Naive thymus-derived CD4-positive, alpha-beta T cell (primary cell): ENCODE measurements around the gene FBXL12. TPM values are rescaled to one million over a fixed set of nuclear protein-coding genes. Genes with fewer than 3 reads are reported as not detected.
"Not testable (repeated sequence)": the region's sequence is repeated elsewhere in the genome, so short reads cannot be mapped to it uniquely, and the experiment has no call there.

ENCODE experiments used
- ATAC-seq: fragments of 150-1000 bp; cut with Tn5 transposase; 2 replicates; pipeline ENCODE4 v1.10.0; 2021; ENCODE audit warnings: mild to moderate bottlenecking, moderate library complexity
- CTCF ChIA-PET: fragments of 350-600 bp; sonication (Branson Sonifier 250); formaldehyde crosslinking; loops from one replicate; lab custom pipeline; 2021; ENCODE audit warnings: antibody characterized with exemption; lab: Charles Lee
- POLR2A ChIA-PET: fragments of 350-600 bp; sonication (Branson Sonifier 250); formaldehyde crosslinking; loops from one replicate; lab custom pipeline; 2021; ENCODE audit warnings: antibody characterized with exemption, inconsistent platforms; lab: Charles Lee
- DNase-seq, 9 donors: peaks; one replicate each; pipeline versions ENCODE4 v3.0.0 to v3.0.0-alpha.2; 2020 to 2022; ENCODE audit warnings: mixed read lengths in 1 of 9
- H3K27ac ChIP-seq: one replicate; pipeline ENCODE4 v1.7.0; 2013; ENCODE audit warnings: mild to moderate bottlenecking, low read depth, low read length, moderate library complexity
- H3K27me3 ChIP-seq, 2 donors: one replicate each; pipeline ENCODE4 v1.7.0; 2013; ENCODE audit warnings: low read length in 2 of 2, mild to moderate bottlenecking in 2 of 2, moderate library complexity in 2 of 2; ENCODE audit not compliant: control insufficient read depth in 2 of 2, insufficient read depth in 2 of 2
- H3K36me3 ChIP-seq, 3 experiments: 1 replicate in 2 of 3; 2 replicates in 1 of 3; pipeline ENCODE4 v1.7.0; 2013; ENCODE audit warnings: low read length in 3 of 3, mild to moderate bottlenecking in 3 of 3, moderate library complexity in 1 of 3; ENCODE audit not compliant: insufficient read depth in 3 of 3, control insufficient read depth in 2 of 3
- H3K4me1 ChIP-seq, 2 donors: one replicate each; pipeline ENCODE4 v1.7.0; 2013; ENCODE audit warnings: low read length in 2 of 2, mild to moderate bottlenecking in 2 of 2, moderate library complexity in 1 of 2; ENCODE audit not compliant: control insufficient read depth in 2 of 2, insufficient read depth in 2 of 2
- H3K4me3 ChIP-seq: 2 replicates; pipeline ENCODE4 v1.7.0; 2013; ENCODE audit warnings: mild to moderate bottlenecking, low read length
- H3K9me3 ChIP-seq, 3 experiments: 1 replicate in 2 of 3; 2 replicates in 1 of 3; pipeline ENCODE4 v1.7.0; 2013; ENCODE audit warnings: low read length in 3 of 3; ENCODE audit not compliant: control insufficient read depth in 2 of 3
- H3K27ac Mint-ChIP-seq, 9 donors: one replicate each; pipeline ENCODE4 v1.8.0; 2020 to 2022; ENCODE audit warnings: mixed read lengths in 9 of 9, mild to moderate bottlenecking in 8 of 9, moderate library complexity in 5 of 9, inconsistent platforms in 2 of 9
- H3K27me3 Mint-ChIP-seq, 5 donors: one replicate each; pipeline ENCODE4 v1.8.0; 2021 to 2022; ENCODE audit warnings: mixed read lengths in 5 of 5, mild to moderate bottlenecking in 1 of 5
- H3K36me3 Mint-ChIP-seq, 5 donors: one replicate each; pipeline ENCODE4 v1.8.0; 2020 to 2022; ENCODE audit warnings: mixed read lengths in 5 of 5, mild to moderate bottlenecking in 3 of 5, inconsistent platforms in 1 of 5
- H3K4me1 Mint-ChIP-seq, 7 donors: one replicate each; pipeline ENCODE4 v1.8.0; 2020 to 2022; ENCODE audit warnings: mixed read lengths in 7 of 7, mild to moderate bottlenecking in 3 of 7, inconsistent platforms in 1 of 7
- H3K4me3 Mint-ChIP-seq, 10 donors: one replicate each; pipeline ENCODE4 v1.8.0; 2020 to 2022; ENCODE audit warnings: mild to moderate bottlenecking in 10 of 10, mixed read lengths in 10 of 10, moderate library complexity in 6 of 10, inconsistent platforms in 2 of 10
- H3K9me3 Mint-ChIP-seq, 11 donors: one replicate each; pipeline ENCODE4 v1.8.0; 2020 to 2022; ENCODE audit warnings: mixed read lengths in 11 of 11, mild to moderate bottlenecking in 4 of 11, inconsistent platforms in 1 of 11, moderate library complexity in 1 of 11
- intact Hi-C, 2 donors: fragments of 100-400 bp; cut with micrococcal nuclease; formaldehyde crosslinking; loops; one replicate each; pipeline ENCODE4 v1.15.1; 2023
- polyA plus RNA-seq, 2 donors: library from polyadenylated mRNA; unstranded; fragments of 300-500 nt; fragmentation: Illumina TruSeq; gene quantifications; one replicate each; pipeline ENCODE4 v1.2.3, GENCODE V29; 2021
- total RNA-seq, 6 experiments: library from RNA in 5 of 6; stranded (reverse) in 5 of 6; gene quantifications; 1 replicate in 5 of 6; 2 replicates in 1 of 6; pipeline ENCODE4 v1.2.3 and lab custom pipeline; 2021 to 2026

Gene FBXL12
- total and polyA plus RNA-seq, 7 experiments from 2014 or later = 8.5 to 36.2 (median 32.4) TPM

DNA sequence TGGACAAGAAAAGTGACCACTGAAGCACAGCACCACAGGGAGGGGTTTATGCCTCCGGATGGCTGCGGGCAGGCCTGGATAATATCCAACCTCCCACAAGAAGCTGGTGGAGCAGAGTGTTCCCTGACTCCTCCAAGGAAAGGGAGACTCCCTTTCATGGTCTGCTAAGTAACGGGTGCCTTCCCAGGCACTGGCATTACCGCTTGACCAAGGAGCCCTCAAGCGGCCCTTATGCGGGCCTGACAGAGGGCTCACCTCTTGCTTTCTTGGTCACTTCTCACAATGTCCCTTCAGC lies 27.9 kb downstream of the FBXL12 start:
- ATAC-seq, H3K9me3 Mint-ChIP-seq, DNase-seq, H3K9me3 ChIP-seq, H3K4me3 ChIP-seq, H3K36me3 ChIP-seq, H3K36me3 Mint-ChIP-seq, CTCF ChIA-PET, H3K27me3 Mint-ChIP-seq, H3K27me3 ChIP-seq, H3K4me1 ChIP-seq: not testable (repeated sequence)
- peak overlapping the region in 7 of 9 donors; percentile 90 to 98 (median 96) for H3K27ac Mint-ChIP-seq
- H3K27ac ChIP-seq = peak overlapping the region; percentile 99
- peak overlapping the region in 9 of 10 donors; percentile 73 to 99 (median 88) for H3K4me3 Mint-ChIP-seq
- POLR2A ChIA-PET = interaction anchor here (0.6 to 1.3 kb wide), 3 partner anchors 9 to 165 kb away, joined by 3 to 4 read pairs (median 3); partner anchors contain the start of gene ZNF846
- H3K4me1 Mint-ChIP-seq = peaks cover 8 to 38% (median 31%) of the 10 kb centered on the region in 7 donors
- intact Hi-C loops = loop anchor here (1.0 to 5.0 kb wide), 6 partner anchors 116 to 1869 kb away; partner anchors contain the start of genes SNAPC2 (in 1 of the 2), ZNF266 (in 1 of the 2), ZNF561 (in 1 of the 2) and ZNF562 (in 1 of the 2)

DNA sequence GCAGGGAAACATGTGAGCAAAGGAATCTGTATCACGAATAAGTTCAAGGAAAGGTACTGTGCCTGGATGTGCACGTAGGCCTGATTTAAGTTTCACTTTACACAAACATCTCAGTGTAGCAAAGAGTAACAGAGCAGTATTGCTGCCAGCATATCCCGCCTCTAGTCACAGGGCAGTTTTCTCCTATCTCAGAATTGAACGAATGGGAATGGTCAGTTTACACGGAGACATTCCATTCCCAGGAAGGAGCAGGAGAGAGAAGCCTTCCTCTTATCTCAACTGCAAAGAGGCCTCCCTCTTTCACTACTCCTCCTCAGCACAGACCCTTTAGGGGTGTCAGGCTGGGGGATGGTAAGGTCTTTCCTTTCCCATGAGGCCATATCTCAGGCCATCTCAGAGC lies 29.3 kb downstream of the FBXL12 start:
- Mint-ChIP-seq H3K27ac (peak overlapping the region in 4 of 9 donors; percentile 72 to 96 (median 90)), H3K4me1 (peaks cover 14 to 41% (median 35%) of the 10 kb centered on the region in 7 donors), H3K4me3 (peak overlapping the region in 1 of 10 donors; percentile 12)
- POLR2A ChIA-PET, ATAC-seq, H3K27me3 ChIP-seq, CTCF ChIA-PET, H3K9me3 ChIP-seq, H3K9me3 Mint-ChIP-seq, H3K36me3 ChIP-seq, H3K4me1 ChIP-seq, H3K27me3 Mint-ChIP-seq, intact Hi-C loops, H3K4me3 ChIP-seq, H3K36me3 Mint-ChIP-seq, DNase-seq, H3K27ac ChIP-seq: not testable (repeated sequence)

GRCh38 chr19:9789066-9789465 lies 29.8 kb downstream of the FBXL12 start:
- Mint-ChIP-seq H3K9me3 (peaks cover 0 to 7% (median 0%) of the 10 kb centered on the region in 11 donors), H3K4me3 (peak overlapping the region in 1 of 10 donors; percentile 12), H3K4me1 (peaks cover 20 to 46% (median 40%) of the 10 kb centered on the region in 7 donors), H3K27ac (peak overlapping the region in 3 of 9 donors; percentile 30 to 62 (median 47)), H3K36me3 (peaks cover 0 to 3% (median 0%) of the 10 kb centered on the region in 5 donors), H3K27me3 (peaks cover 0 to 3% (median 0%) of the 10 kb centered on the region in 5 donors)
- peaks cover 0 to 7% (median 0%) of the 10 kb centered on the region in 3 experiments for H3K9me3 ChIP-seq
- H3K4me1 ChIP-seq = peaks cover 5 to 12% of the 10 kb centered on the region in 2 donors
- ChIA-PET CTCF (interaction anchor here (1.2 kb wide), 1 partner anchor 164 kb away, joined by 7 read pairs; no protein-coding TSS in a partner anchor), POLR2A (interaction anchor here (0.6 to 1.9 kb wide), 3 partner anchors 14 to 201 kb away, joined by 3 to 12 read pairs (median 4); partner anchors contain the start of gene ZNF846)
- H3K36me3 ChIP-seq = peaks cover 0 to 3% (median 0%) of the 10 kb centered on the region in 3 experiments
- no peaks in the 10 kb centered on the region for H3K27me3 ChIP-seq
- intact Hi-C loops = no loop called here
- DNase-seq (no peak), ATAC-seq (no peak)
- no peak overlapping the region for H3K4me3 ChIP-seq
- no peak overlapping the region for H3K27ac ChIP-seq

DNA sequence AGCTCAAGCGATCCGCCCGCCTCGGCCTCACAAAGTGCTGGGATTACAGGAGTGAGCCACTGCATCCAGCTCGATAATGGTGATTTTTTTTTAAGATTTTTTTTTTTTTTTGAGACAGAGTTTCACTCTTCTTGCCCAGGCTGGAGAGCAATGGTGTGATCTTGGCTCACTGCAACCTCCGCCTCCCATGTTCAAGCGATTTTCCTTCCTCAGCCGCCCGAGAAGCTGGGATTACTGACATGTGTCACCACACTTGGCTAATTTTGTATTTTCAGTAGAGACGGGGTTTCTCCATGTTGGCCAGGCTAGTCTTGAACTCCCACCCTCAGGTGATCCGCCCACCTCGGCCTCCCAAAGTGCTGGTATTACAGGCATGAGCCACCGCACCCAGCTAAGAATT lies 30.3 kb downstream of the FBXL12 start:
- peaks cover 21 to 49% (median 41%) of the 10 kb centered on the region in 7 donors for H3K4me1 Mint-ChIP-seq
- DNase-seq, ATAC-seq, H3K27ac ChIP-seq, H3K9me3 Mint-ChIP-seq, H3K36me3 ChIP-seq, H3K4me3 ChIP-seq, H3K27ac Mint-ChIP-seq, H3K27me3 ChIP-seq, H3K4me3 Mint-ChIP-seq, H3K27me3 Mint-ChIP-seq, H3K36me3 Mint-ChIP-seq, intact Hi-C loops, H3K9me3 ChIP-seq: not testable (repeated sequence)
- ChIA-PET CTCF (interaction anchor here (1.2 kb wide), 1 partner anchor 163 kb away, joined by 7 read pairs; no protein-coding TSS in a partner anchor), POLR2A (interaction anchor here (0.6 to 1.9 kb wide), 4 partner anchors 14 to 200 kb away, joined by 3 to 12 read pairs (median 4); partner anchors contain the start of gene ZNF846)
- H3K4me1 ChIP-seq = peaks cover 5 to 12% of the 10 kb centered on the region in 2 donors

DNA sequence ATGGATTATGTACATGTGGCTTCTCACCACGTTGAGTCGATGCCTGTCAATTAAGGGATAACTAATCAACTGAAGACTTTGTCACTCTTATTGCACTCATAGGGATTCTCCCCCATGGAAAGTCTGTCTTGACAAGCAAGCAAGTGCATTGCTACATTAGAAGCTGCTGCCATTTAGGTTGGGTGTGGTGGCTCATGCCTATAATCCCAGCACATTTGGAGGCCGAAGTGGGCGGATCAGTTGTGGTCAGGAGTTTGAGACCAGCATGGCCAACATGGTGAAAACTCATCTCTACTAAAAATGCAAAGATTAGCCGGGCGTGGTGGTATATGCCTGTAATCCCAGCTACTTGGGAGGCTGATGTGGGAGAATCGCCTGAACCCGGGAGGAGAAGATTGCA lies 32.1 kb downstream of the FBXL12 start:
- POLR2A ChIA-PET = interaction anchor here (0.7 kb wide), 1 partner anchor 375 kb away, joined by 3 read pairs; no protein-coding TSS in a partner anchor
- H3K4me1 Mint-ChIP-seq = peaks cover 16 to 43% (median 34%) of the 10 kb centered on the region in 7 donors

DNA sequence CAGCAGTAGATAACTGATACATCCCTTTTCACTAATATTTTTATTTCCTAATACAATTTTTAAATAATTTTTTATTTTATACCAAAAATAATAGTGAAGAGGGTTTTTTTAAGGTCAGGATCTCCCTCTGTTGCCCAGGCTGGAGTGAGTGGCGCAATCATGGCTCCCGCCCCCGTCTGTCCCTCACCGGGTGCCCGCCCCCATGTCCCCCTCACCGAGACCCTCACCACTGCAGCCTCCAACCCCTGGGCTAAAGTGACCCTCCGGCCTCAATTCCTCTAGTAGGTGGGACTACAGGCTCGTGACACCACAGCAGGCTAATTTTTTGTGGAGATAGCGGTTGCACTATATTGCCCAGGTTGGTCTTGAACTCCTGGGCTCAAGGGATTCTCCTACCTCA lies 32.5 kb downstream of the FBXL12 start:
- peaks cover 0 to 6% (median 0%) of the 10 kb centered on the region in 5 donors for H3K36me3 Mint-ChIP-seq
- H3K9me3 ChIP-seq = no peaks in the 10 kb centered on the region
- peak overlapping the region; percentile 80 for H3K27ac ChIP-seq
- H3K9me3 Mint-ChIP-seq = peaks cover 0 to 3% (median 0%) of the 10 kb centered on the region in 11 donors
- DNase-seq (no peak), ATAC-seq (no peak)
- H3K36me3 ChIP-seq = no peaks in the 10 kb centered on the region
- POLR2A ChIA-PET = interaction anchor here (0.7 kb wide), 1 partner anchor 375 kb away, joined by 3 read pairs; no protein-coding TSS in a partner anchor
- H3K27ac Mint-ChIP-seq = peak overlapping the region; percentile 83 to 99 (median 94)
- H3K4me1 ChIP-seq = peaks cover 5 to 12% of the 10 kb centered on the region in 2 donors
- H3K27me3 ChIP-seq = no peaks in the 10 kb centered on the region
- peak overlapping the region; percentile 73 to 95 (median 88) for H3K4me3 Mint-ChIP-seq
- CTCF ChIA-PET = no interaction called here
- peak overlapping the region; percentile 86 for H3K4me3 ChIP-seq
- H3K4me1 Mint-ChIP-seq = peaks cover 12 to 40% (median 31%) of the 10 kb centered on the region in 7 donors
- intact Hi-C loops = no loop called here
- H3K27me3 Mint-ChIP-seq = no peaks in the 10 kb centered on the region

More for the DNA sequence above, 32.1 kb downstream of the FBXL12 start:
- Mint-ChIP-seq H3K4me3 (peak overlapping the region; percentile 57 to 88 (median 76)), H3K9me3 (peaks cover 0 to 3% (median 0%) of the 10 kb centered on the region in 11 donors), H3K36me3 (peaks cover 0 to 6% (median 0%) of the 10 kb centered on the region in 5 donors), H3K27ac (peak overlapping the region in 7 of 9 donors; percentile 75 to 99 (median 88)), H3K27me3 (no peaks in the 10 kb centered on the region)
- H3K27me3 ChIP-seq = no peaks in the 10 kb centered on the region
- no peak for DNase-seq
- ATAC-seq = no peak
- no peaks in the 10 kb centered on the region for H3K9me3 ChIP-seq
- no peaks in the 10 kb centered on the region for H3K36me3 ChIP-seq
- CTCF ChIA-PET = no interaction called here
- intact Hi-C loops = no loop called here
- no peak overlapping the region for H3K27ac ChIP-seq
- no peak overlapping the region for H3K4me3 ChIP-seq
- peaks cover 5 to 12% of the 10 kb centered on the region in 2 donors for H3K4me1 ChIP-seq
